COLO829 (cell line): ENCODE results near the gene RMI1.
"Not testable (repeated sequence)": the region's sequence is repeated elsewhere in the genome, so short reads cannot be mapped to it uniquely, and the experiment has no call there.

Experiments
- DNase-seq: peaks from one replicate; pipeline ENCODE4 v3.0.0; 2012; ENCODE audit warnings: low spot score

Gene RMI1

GRCh38 chr9:84007662-84008061 is 27.1 kb downstream of the RMI1 start:
- DNase-seq: no peak

GRCh38 chr9:84024041-84024575 is 43.5 kb downstream of the RMI1 start:
- no peak for DNase-seq

DNA sequence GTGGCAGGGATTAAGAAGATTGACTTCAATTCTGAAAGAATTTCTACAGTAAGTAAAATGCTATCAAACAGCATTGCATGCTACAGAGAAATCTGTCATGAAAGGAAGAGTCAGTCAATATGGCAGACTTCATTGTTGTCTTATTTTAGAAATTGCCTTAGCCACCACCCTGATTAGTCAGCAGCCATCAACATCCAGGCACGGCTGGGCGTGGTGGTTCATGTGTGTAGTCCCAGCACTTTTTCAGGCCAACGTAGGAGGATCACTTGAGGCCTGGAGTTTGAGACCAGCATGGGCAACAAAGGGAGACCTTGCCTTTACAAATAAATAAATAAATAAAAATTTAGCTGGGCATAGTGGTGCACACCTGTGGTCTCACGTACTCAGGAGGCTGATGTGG is 46.6 kb downstream of the RMI1 start:
- no peak for DNase-seq

- no peak for DNase-seq
Observed at GRCh38 chr9:84031534-84031933, 50.9 kb downstream of the RMI1 start.

DNA sequence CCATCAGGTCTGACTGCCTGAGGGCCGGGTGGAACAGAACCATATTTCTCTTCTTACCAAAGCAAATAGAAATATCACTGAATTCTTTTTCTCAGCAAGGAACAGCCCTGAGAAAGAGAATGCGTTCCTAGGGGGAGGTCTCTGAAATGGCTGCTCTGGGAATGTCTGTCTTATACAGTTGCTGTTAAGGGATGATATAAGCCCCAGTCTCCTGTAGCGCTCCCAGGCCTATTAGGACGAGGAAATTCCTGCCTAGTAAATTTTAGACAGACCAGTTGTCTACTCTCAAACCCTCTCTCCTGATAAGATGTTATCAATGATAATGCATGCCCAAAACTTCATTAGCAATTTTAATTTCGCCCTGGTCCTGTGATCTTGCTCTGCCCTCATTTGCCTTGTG is 61.3 kb downstream of the RMI1 start:
- not testable (repeated sequence) for DNase-seq

- DNase-seq: no peak
Observed at GRCh38 chr9:84045481-84046097, 65.0 kb downstream of the RMI1 start.
